ENCODE results near the gene TTC28. TPM values are rescaled to one million over a fixed set of nuclear protein-coding genes. Genes with fewer than 3 reads are reported as not detected.

The TTC28 gene
- total and polyA plus RNA-seq, 2 donors (not counting 3 experiments of a cell fraction or from before 2014, with no cell fraction given): 16.5 to 51.1 TPM

DNA sequence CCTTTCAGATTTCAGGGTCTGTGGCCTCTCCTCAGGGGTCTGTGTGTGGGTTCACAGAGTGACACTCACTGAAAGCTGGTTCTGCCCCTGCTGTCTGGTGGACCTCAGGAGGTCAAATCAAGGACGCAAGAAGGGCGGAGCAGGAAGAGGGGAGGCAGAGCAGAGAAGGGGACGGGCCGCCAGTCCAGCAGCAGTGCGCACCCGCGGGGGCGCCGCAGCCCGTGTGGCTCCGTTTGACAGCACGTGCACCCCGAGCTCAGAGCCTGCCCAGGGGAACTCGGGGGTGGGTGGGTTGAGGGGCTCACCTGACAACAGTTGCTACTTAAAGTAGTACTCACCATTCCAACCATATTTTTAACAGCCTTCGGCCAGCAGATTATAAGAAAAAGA is 689.2 kb downstream of the TTC28 start:
- FAIRE-seq: no peak
- no peak overlapping the region for H3K4me3 ChIP-seq (replicated peaks in 1 of 3; ENCODE audit: insufficient read depth in 1 of 3, low read depth in 1 of 3, low read length in 3 of 3)
- no TSS peak for BruUV-seq (replicated peaks)
- H3K27ac ChIP-seq (ENCODE audit: insufficient read depth, low read depth, low read length): no peak overlapping the region
- peaks cover 0 to 13% of the 10 kb centered on the region in 2 experiments for H3K36me3 ChIP-seq (ENCODE audit: control insufficient read depth in 2 of 2, extremely low read depth in 1 of 2, insufficient read depth in 2 of 2, low read length in 2 of 2)
- no peak overlapping the region for H3K4me2 ChIP-seq (ENCODE audit: insufficient read depth, low read length)
- H2AFZ ChIP-seq (ENCODE audit: low read depth, low read length): peak overlapping the region; percentile 88
- H4K20me1 ChIP-seq (replicated peaks; ENCODE audit: control insufficient read depth, extremely low read depth, insufficient read depth, low read length): no peaks in the 10 kb centered on the region
- intact Hi-C loops (cut with micrococcal nuclease) (loop anchor here (5.0 kb wide), 1 partner anchor 103 kb away; no protein-coding TSS in a partner anchor), dilution Hi-C loops (cut with MboI; ENCODE audit: extremely low pct_ligation_motif_present, low sequenced_read_pairs) (no loop called here)
- no peaks in the 10 kb centered on the region for H3K9me1 ChIP-seq (replicated peaks; ENCODE audit: control insufficient read depth, extremely low read depth, insufficient read depth, low read length)
- CTCF ChIA-PET: interaction anchor here (0.7 to 2.2 kb wide), 19 partner anchors 8 to 119 kb away, joined by 3 to 11 read pairs (median 5); partner anchors contain the start of gene PITPNB
- no peaks in the 10 kb centered on the region for H3K9me3 ChIP-seq (replicated peaks; ENCODE audit: control insufficient read depth, insufficient read depth, low read length)
- no peaks in the 10 kb centered on the region for H3K27me3 ChIP-seq (ENCODE audit: control insufficient read depth in 2 of 2, insufficient read depth in 2 of 2, low read length in 2 of 2)
- DNase-seq (ENCODE audit: low read depth, low spot score): no peak
- H3K9ac ChIP-seq (replicated peaks; ENCODE audit: extremely low read depth, insufficient read depth, low read length): no peak overlapping the region
- TF ChIP-seq JUN (IDR thresholded peaks at IDR 0.05; ENCODE audit: borderline replicate concordance, insufficient read depth, insufficient read length, low read depth): no peak
- TF ChIP-seq, protein P1, sequence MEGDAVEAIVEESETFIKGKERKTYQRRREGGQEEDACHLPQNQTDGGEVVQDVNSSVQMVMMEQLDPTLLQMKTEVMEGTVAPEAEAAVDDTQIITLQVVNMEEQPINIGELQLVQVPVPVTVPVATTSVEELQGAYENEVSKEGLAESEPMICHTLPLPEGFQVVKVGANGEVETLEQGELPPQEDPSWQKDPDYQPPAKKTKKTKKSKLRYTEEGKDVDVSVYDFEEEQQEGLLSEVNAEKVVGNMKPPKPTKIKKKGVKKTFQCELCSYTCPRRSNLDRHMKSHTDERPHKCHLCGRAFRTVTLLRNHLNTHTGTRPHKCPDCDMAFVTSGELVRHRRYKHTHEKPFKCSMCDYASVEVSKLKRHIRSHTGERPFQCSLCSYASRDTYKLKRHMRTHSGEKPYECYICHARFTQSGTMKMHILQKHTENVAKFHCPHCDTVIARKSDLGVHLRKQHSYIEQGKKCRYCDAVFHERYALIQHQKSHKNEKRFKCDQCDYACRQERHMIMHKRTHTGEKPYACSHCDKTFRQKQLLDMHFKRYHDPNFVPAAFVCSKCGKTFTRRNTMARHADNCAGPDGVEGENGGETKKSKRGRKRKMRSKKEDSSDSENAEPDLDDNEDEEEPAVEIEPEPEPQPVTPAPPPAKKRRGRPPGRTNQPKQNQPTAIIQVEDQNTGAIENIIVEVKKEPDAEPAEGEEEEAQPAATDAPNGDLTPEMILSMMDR (IDR thresholded peaks at IDR 0.05; ENCODE audit: extremely low read depth in 1 of 2, insufficient read depth in 1 of 2, low read depth in 1 of 2, low read length in 2 of 2): no peak
- no peak for TF ChIP-seq GATA2 (IDR thresholded peaks at IDR 0.05; ENCODE audit: insufficient read depth, insufficient read length, low read depth, low read length)
- no peak for TF ChIP-seq POLR2A (IDR thresholded peaks at IDR 0.05; ENCODE audit: low read depth, low read length)
- no peak for TF ChIP-seq EZH2 (IDR thresholded peaks at IDR 0.05; ENCODE audit: borderline replicate concordance, low read depth, low read length, severe bottlenecking)
- no peak for TF ChIP-seq FOS (IDR thresholded peaks at IDR 0.05; ENCODE audit: borderline replicate concordance, insufficient read depth, low read length)
- no peak for TF ChIP-seq POLR2AphosphoS5 (IDR thresholded peaks at IDR 0.05; ENCODE audit: insufficient read depth, low read depth, low read length)
- no peak for TF ChIP-seq MAX (IDR thresholded peaks at IDR 0.05; ENCODE audit: insufficient read depth, insufficient read length)
- TF ChIP-seq MYC (IDR thresholded peaks at IDR 0.05; ENCODE audit: low read depth, low read length): no peak
- POLR2A ChIA-PET: no interaction called here
- H3K4me1 ChIP-seq (ENCODE audit: control insufficient read depth, extremely low read depth, insufficient read depth, low read length): peaks cover 3% of the 10 kb centered on the region
- H3K79me2 ChIP-seq (ENCODE audit: control insufficient read depth, insufficient read depth, low read length): no peaks in the 10 kb centered on the region

Measured in endothelial cell of umbilical vein (primary cell).